ENCODE data around the gene GALNTL6.

GALNTL6 gene

GRCh38 chr4:172099376-172099775 lies 286.2 kb downstream of the GALNTL6 start:
- no peaks in the 10 kb centered on the region for H3K27me3 ChIP-seq (ENCODE audit: low read length)

GRCh38 chr4:172103456-172103855 lies 290.3 kb downstream of the GALNTL6 start:
- Histone ChIP-seq H3F3A (ENCODE audit: insufficient read depth) (no peaks in the 10 kb centered on the region), H2AFZ (ENCODE audit: low read depth, low read length, severe bottlenecking) (no peak overlapping the region), H3K79me2 (ENCODE audit: insufficient read depth, low read length) (no peaks in the 10 kb centered on the region), H3K27me3 (ENCODE audit: low read length) (no peaks in the 10 kb centered on the region), H3K4me2 (ENCODE audit: low read depth, low read length, poor library complexity, severe bottlenecking) (no peak overlapping the region), H3K9me2 (replicated peaks; ENCODE audit: insufficient read depth, low read length) (no peaks in the 10 kb centered on the region), H3K4me3 (ENCODE audit: insufficient read depth, low read length, poor library complexity, severe bottlenecking) (no peak overlapping the region), H3K27ac (ENCODE audit: low read depth, low read length) (no peak overlapping the region), H3K9ac (ENCODE audit: low read length) (no peak overlapping the region), H3K36me3 (ENCODE audit: low read length) (no peaks in the 10 kb centered on the region), H4K20me1 (ENCODE audit: low read depth, low read length) (no peaks in the 10 kb centered on the region), H3K9me3 (ENCODE audit: insufficient read depth, low read length) (no peaks in the 10 kb centered on the region)
- TF ChIP-seq CTCF (IDR thresholded peaks at IDR 0.05; ENCODE audit: insufficient read depth, low read length, poor library complexity, severe bottlenecking) (no peak), EZH2phosphoT487 (conservative IDR thresholded peaks at IDR 0.05; ENCODE audit: low read length) (no peak)

More at GRCh38 chr4:172099376-172099775, 286.2 kb downstream of the GALNTL6 start:
- Histone ChIP-seq H3K4me3 (ENCODE audit: insufficient read depth, low read length, poor library complexity, severe bottlenecking) (no peak overlapping the region), H3K9me3 (ENCODE audit: insufficient read depth, low read length) (no peaks in the 10 kb centered on the region), H3K4me2 (ENCODE audit: low read depth, low read length, poor library complexity, severe bottlenecking) (no peak overlapping the region), H3F3A (ENCODE audit: insufficient read depth) (no peaks in the 10 kb centered on the region), H4K20me1 (ENCODE audit: low read depth, low read length) (no peaks in the 10 kb centered on the region), H3K9ac (ENCODE audit: low read length) (no peak overlapping the region), H3K36me3 (ENCODE audit: low read length) (no peaks in the 10 kb centered on the region), H3K79me2 (ENCODE audit: insufficient read depth, low read length) (no peaks in the 10 kb centered on the region), H3K9me2 (replicated peaks; ENCODE audit: insufficient read depth, low read length) (no peaks in the 10 kb centered on the region), H3K27ac (ENCODE audit: low read depth, low read length) (no peak overlapping the region), H2AFZ (ENCODE audit: low read depth, low read length, severe bottlenecking) (no peak overlapping the region)
- TF ChIP-seq CTCF (IDR thresholded peaks at IDR 0.05; ENCODE audit: insufficient read depth, low read length, poor library complexity, severe bottlenecking) (no peak), EZH2phosphoT487 (conservative IDR thresholded peaks at IDR 0.05; ENCODE audit: low read length) (no peak)

GRCh38 chr4:172104539-172104938 lies 291.3 kb downstream of the GALNTL6 start:
- Histone ChIP-seq H2AFZ (ENCODE audit: low read depth, low read length, severe bottlenecking) (no peak overlapping the region), H4K20me1 (ENCODE audit: low read depth, low read length) (no peaks in the 10 kb centered on the region), H3K4me3 (ENCODE audit: insufficient read depth, low read length, poor library complexity, severe bottlenecking) (no peak overlapping the region), H3F3A (ENCODE audit: insufficient read depth) (no peaks in the 10 kb centered on the region), H3K27me3 (ENCODE audit: low read length) (no peaks in the 10 kb centered on the region), H3K27ac (ENCODE audit: low read depth, low read length) (no peak overlapping the region), H3K9me2 (replicated peaks; ENCODE audit: insufficient read depth, low read length) (no peaks in the 10 kb centered on the region), H3K9ac (ENCODE audit: low read length) (no peak overlapping the region), H3K9me3 (ENCODE audit: insufficient read depth, low read length) (no peaks in the 10 kb centered on the region), H3K79me2 (ENCODE audit: insufficient read depth, low read length) (no peaks in the 10 kb centered on the region), H3K36me3 (ENCODE audit: low read length) (no peaks in the 10 kb centered on the region), H3K4me2 (ENCODE audit: low read depth, low read length, poor library complexity, severe bottlenecking) (no peak overlapping the region)
- TF ChIP-seq EZH2phosphoT487 (conservative IDR thresholded peaks at IDR 0.05; ENCODE audit: low read length) = no peak
- TF ChIP-seq CTCF (IDR thresholded peaks at IDR 0.05; ENCODE audit: insufficient read depth, low read length, poor library complexity, severe bottlenecking) = no peak
